Measurements from ENCODE around the gene NEUROG1. TPM values are rescaled to one million over a fixed set of nuclear protein-coding genes. Genes with fewer than 3 reads are reported as not detected.

Gene NEUROG1
- total and polyA plus RNA-seq, 10 donors, result not detected

DNA sequence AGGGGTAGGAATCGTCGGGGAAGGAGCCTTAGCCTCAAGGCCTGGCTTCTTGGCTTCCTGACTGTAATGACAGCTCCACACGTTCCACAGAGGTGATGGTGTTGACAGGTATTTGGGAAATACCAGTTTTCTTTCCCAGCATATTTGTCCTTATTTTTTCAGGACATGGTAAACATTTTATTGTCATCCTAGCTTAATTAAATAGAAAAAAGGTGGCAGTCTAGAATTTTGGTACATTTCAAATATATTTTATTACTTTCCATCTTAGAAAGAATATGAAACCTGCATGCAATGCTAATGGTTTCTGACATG, 34.6 kb upstream of the NEUROG1 start:
- intact Hi-C loops (cut with DNase I; ENCODE audit: low total_unique reads), result no loop called here

DNA sequence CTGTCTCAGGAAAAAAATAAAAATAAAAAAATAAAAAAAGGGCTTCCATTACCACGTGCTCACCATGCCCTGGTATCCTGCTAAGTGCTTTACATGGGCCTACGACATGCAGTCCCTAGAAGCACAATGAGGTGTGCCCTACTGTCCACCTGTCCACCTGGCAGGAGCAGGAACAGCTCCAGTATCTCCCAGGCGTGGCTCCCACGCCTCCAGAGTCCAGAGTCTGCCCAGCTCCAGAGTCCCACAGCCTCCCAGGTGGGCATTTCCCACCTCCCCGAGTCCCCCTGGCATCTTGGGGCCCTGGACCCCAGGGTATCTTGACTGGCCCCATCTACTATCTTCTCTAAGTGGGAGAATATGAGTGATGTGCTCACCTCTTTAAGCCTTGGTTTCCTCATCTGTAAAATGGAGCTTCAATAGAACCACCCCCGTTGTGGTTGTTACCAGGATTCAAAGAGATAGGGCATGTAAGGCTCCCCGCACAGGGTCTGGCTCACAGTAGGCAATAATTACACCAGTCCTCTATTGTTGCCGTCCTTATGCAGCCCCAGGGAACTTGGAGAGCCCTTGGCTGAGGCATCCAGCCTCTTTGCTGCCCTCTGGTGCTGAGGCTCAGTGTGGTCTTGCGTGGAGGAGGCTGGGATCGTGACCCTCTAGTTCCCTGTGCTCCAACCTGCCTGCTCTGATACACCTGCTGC, 34.1 kb upstream of the NEUROG1 start:
- Histone ChIP-seq H3K36me3 (no peaks in the 10 kb centered on the region), H3K27ac (no peak overlapping the region), H3K27me3 (replicated peaks in 1 of 7) (peaks cover 0 to 58% (median 0%) of the 10 kb centered on the region in 7 donors), H3K4me3 (no peak overlapping the region), H3K9me3 (no peaks in the 10 kb centered on the region), H3K4me1 (peaks cover 0 to 5% (median 2%) of the 10 kb centered on the region in 6 donors)
- peak; percentile 66 for DNase-seq
- 45 to 53% (median 52%) methylated on average over 10 of the region's 10 CpGs for WGBS, 5 donors
- TF ChIP-seq POLR2AphosphoS5 (IDR thresholded peaks at IDR 0.05) (no peak), POLR2A (IDR thresholded peaks at IDR 0.05) (no peak)
- TF ChIP-seq, protein P1, sequence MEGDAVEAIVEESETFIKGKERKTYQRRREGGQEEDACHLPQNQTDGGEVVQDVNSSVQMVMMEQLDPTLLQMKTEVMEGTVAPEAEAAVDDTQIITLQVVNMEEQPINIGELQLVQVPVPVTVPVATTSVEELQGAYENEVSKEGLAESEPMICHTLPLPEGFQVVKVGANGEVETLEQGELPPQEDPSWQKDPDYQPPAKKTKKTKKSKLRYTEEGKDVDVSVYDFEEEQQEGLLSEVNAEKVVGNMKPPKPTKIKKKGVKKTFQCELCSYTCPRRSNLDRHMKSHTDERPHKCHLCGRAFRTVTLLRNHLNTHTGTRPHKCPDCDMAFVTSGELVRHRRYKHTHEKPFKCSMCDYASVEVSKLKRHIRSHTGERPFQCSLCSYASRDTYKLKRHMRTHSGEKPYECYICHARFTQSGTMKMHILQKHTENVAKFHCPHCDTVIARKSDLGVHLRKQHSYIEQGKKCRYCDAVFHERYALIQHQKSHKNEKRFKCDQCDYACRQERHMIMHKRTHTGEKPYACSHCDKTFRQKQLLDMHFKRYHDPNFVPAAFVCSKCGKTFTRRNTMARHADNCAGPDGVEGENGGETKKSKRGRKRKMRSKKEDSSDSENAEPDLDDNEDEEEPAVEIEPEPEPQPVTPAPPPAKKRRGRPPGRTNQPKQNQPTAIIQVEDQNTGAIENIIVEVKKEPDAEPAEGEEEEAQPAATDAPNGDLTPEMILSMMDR (IDR thresholded peaks at IDR 0.05 in 8 of 11, conservative IDR thresholded peaks at IDR 0.05 in 3 of 11), result peak in 2 of 11 experiments; percentile 18 to 21
- intact Hi-C loops (cut with DNase I; ENCODE audit: low total_unique reads), result no loop called here

More for the DNA sequence above, 34.6 kb upstream of the NEUROG1 start:
- 21 to 45% (median 37%) methylated on average over 3 of the region's 3 CpGs for WGBS, 5 donors
- Histone ChIP-seq H3K9me3 (no peaks in the 10 kb centered on the region), H3K27me3 (replicated peaks in 1 of 7) (peaks cover 0 to 53% (median 0%) of the 10 kb centered on the region in 7 donors), H3K4me1 (peaks cover 0 to 5% (median 2%) of the 10 kb centered on the region in 6 donors), H3K27ac (no peak overlapping the region), H3K4me3 (no peak overlapping the region), H3K36me3 (no peaks in the 10 kb centered on the region)
- DNase-seq, result no peak
- TF ChIP-seq POLR2AphosphoS5 (IDR thresholded peaks at IDR 0.05), result no peak
- no peak for TF ChIP-seq POLR2A (IDR thresholded peaks at IDR 0.05)
- TF ChIP-seq, protein P1 (IDR thresholded peaks at IDR 0.05 in 8 of 11, conservative IDR thresholded peaks at IDR 0.05 in 3 of 11), result no peak

DNA sequence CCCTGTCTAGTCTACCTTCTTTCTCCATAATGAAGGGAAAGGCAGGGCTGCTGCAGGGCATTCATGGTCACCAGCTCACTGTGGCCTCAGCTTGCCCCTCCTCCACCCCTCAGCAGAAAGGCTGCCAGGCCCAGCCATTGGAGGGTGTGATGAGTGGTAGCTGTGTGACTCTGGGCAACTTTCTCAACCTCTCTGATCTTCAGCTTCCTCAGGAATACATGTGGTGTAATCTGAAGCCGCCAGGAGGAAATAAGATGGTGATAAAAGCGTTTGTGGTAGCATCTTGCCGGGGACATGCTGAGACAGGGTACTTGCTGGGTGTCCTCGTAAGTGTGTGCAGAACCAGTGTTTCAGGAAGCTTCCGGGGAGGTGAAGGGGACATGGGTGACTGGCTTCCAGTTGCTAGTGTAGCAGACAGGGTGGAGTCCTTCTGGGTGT, 33.2 kb upstream of the NEUROG1 start:
- H3K9me3 ChIP-seq, result no peaks in the 10 kb centered on the region
- no peaks in the 10 kb centered on the region for H3K36me3 ChIP-seq
- peaks cover 0 to 58% (median 0%) of the 10 kb centered on the region in 7 donors for H3K27me3 ChIP-seq (replicated peaks in 1 of 7)
- H3K4me3 ChIP-seq, result no peak overlapping the region
- peaks cover 0 to 5% (median 2%) of the 10 kb centered on the region in 6 donors for H3K4me1 ChIP-seq
- no peak for TF ChIP-seq POLR2A (IDR thresholded peaks at IDR 0.05)
- intact Hi-C loops (cut with DNase I; ENCODE audit: low total_unique reads), result no loop called here
- peak; percentile 55 for DNase-seq
- 57 to 82% (median 62%) methylated on average over 5 of the region's 5 CpGs for WGBS, 5 donors
- no peak overlapping the region for H3K27ac ChIP-seq

GRCh38 chr5:135568246-135568645, 32.5 kb upstream of the NEUROG1 start:
- 59 to 81% (median 72%) methylated on average over 6 of the region's 6 CpGs for WGBS, 5 donors
- DNase-seq, result peak; percentile 34

More at GRCh38 chr5:135568246-135568645, 32.5 kb upstream of the NEUROG1 start:
- no peaks in the 10 kb centered on the region for H3K9me3 ChIP-seq
- no peaks in the 10 kb centered on the region for H3K36me3 ChIP-seq
- H3K27ac ChIP-seq, result no peak overlapping the region
- intact Hi-C loops (cut with DNase I; ENCODE audit: low total_unique reads), result no loop called here
- H3K27me3 ChIP-seq (replicated peaks in 1 of 7), result peaks cover 0 to 58% (median 0%) of the 10 kb centered on the region in 7 donors
- H3K4me1 ChIP-seq, result peaks cover 0 to 5% (median 2%) of the 10 kb centered on the region in 6 donors
- H3K4me3 ChIP-seq, result no peak overlapping the region
- TF ChIP-seq POLR2AphosphoS5 (IDR thresholded peaks at IDR 0.05) (no peak), POLR2A (IDR thresholded peaks at IDR 0.05) (no peak)
- TF ChIP-seq, protein P1 (IDR thresholded peaks at IDR 0.05 in 8 of 11, conservative IDR thresholded peaks at IDR 0.05 in 3 of 11), result no peak
